ENCODE data around the gene DNAJA1.

- TF ChIP-seq CTCF (IDR thresholded peaks at IDR 0.05) (no peak), POLR2A (IDR thresholded peaks at IDR 0.05) (no peak)
These were observed 5.3 kb upstream of the DNAJA1 start for GRCh38 chr9:33019797-33020196.

Measured in lower leg skin (tissue), 3 donors.